LNCAP (cell line): ENCODE results near the gene MMAB.

Source experiments
- CTCF ChIP-seq: fragments of 450-650 bp; IDR thresholded peaks from 2 replicates; pipeline ENCODE4 v1.5.1; 2017; ENCODE audit warnings: mild to moderate bottlenecking

The MMAB gene

GRCh38 chr12:109595321-109595902 is 22.1 kb upstream of the MMAB start:
- TF ChIP-seq CTCF = no peak

- TF ChIP-seq CTCF = no peak
Measured at GRCh38 chr12:109594556-109595317, 21.4 kb upstream of the MMAB start.

GRCh38 chr12:109592905-109593272 is 19.6 kb upstream of the MMAB start:
- no peak for TF ChIP-seq CTCF

GRCh38 chr12:109592195-109592904 is 19.0 kb upstream of the MMAB start:
- no peak for TF ChIP-seq CTCF

- no peak for TF ChIP-seq CTCF
Measured at GRCh38 chr12:109591041-109591440, 17.7 kb upstream of the MMAB start.

GRCh38 chr12:109590566-109590965 is 17.3 kb upstream of the MMAB start:
- no peak for TF ChIP-seq CTCF

- TF ChIP-seq CTCF = no peak
Measured at GRCh38 chr12:109589691-109590245, 16.5 kb upstream of the MMAB start.
